Activated CD4-positive, CD25-positive, alpha-beta regulatory T cell treated with anti-CD3 and anti-CD28 coated beads, Interleukin-2, amount 50 U/mL, for 72 hours (primary cell): ENCODE measurements around the gene SEPTIN7.

ENCODE experiments used
- DNase-seq: peaks from one replicate; pipeline ENCODE4 v3.0.0; 2021

SEPTIN7 gene

GRCh38 chr7:35839860-35840854 is 39.3 kb downstream of the SEPTIN7 start:
- no peak for DNase-seq

GRCh38 chr7:35846816-35847412 is 46.1 kb downstream of the SEPTIN7 start:
- no peak for DNase-seq

- no peak for DNase-seq
Measured at GRCh38 chr7:35848725-35849124, 47.9 kb downstream of the SEPTIN7 start.

GRCh38 chr7:35849158-35849831 is 48.4 kb downstream of the SEPTIN7 start:
- DNase-seq, result no peak

- no peak for DNase-seq
Measured at GRCh38 chr7:35849954-35850353, 49.1 kb downstream of the SEPTIN7 start.
